HepG2 (cell line): ENCODE results near the gene RTEL1. TPM values are rescaled to one million over a fixed set of nuclear protein-coding genes. Genes with fewer than 3 reads are reported as not detected.

Experiments
- ATAD3A ChIP-seq: sonication (generic); formaldehyde crosslinking; IDR thresholded peaks from 2 replicates; pipeline ENCODE4 v1.4.0; 2020; ENCODE audit warnings: missing genetic modification reagents
- MED13 ChIP-seq: sonication (generic); formaldehyde crosslinking; IDR thresholded peaks from 2 replicates; pipeline ENCODE4 v1.5.0; 2020; ENCODE audit warnings: missing genetic modification reagents
- MXI1 ChIP-seq: IDR thresholded peaks from 3 replicates; pipeline ENCODE4 v1.6.1; 2012; ENCODE audit warnings: low read depth, low read length, inconsistent platforms, borderline replicate concordance
- POLR2AphosphoS2 ChIP-seq: IDR thresholded peaks from 2 replicates; pipeline ENCODE4 v1.6.1; 2011; ENCODE audit warnings: low read depth, low read length, improper control_type of control experiment
- RAD21 ChIP-seq: fragments of 450-650 bp; formaldehyde crosslinking; IDR thresholded peaks from 2 replicates; pipeline ENCODE4 v1.5.0; 2020; ENCODE audit warnings: mild to moderate bottlenecking
- REPIN1 ChIP-seq: sonication (generic); formaldehyde crosslinking; IDR thresholded peaks from 2 replicates; pipeline ENCODE4 v1.8.0; 2022; ENCODE audit warnings: missing genetic modification reagents, low read depth, mild to moderate bottlenecking, borderline replicate concordance
- SCMH1 ChIP-seq: sonication (generic); formaldehyde crosslinking; IDR thresholded peaks from 2 replicates; pipeline ENCODE4 v1.9.0; 2021; ENCODE audit warnings: missing genetic modification reagents, mild to moderate bottlenecking, borderline replicate concordance
- SOX13 ChIP-seq, 3 experiments: fragments of 450-650 bp in 1 of 3; sonication (generic) in 1 of 3; formaldehyde crosslinking in 1 of 3; IDR thresholded peaks in 2 of 3; conservative IDR thresholded peaks in 1 of 3; 2 replicates each; pipeline versions ENCODE4 v1.5.0 to v1.6.1; 2016 to 2020; ENCODE audit warnings: antibody characterized with exemption in 1 of 3, mild to moderate bottlenecking in 1 of 3, missing compliant biosample characterization in 1 of 3, missing genetic modification reagents in 1 of 3, moderate library complexity in 1 of 3
- ZNF326 ChIP-seq: sonication (generic); formaldehyde crosslinking; IDR thresholded peaks from 2 replicates; pipeline ENCODE4 v1.4.0; 2020; ENCODE audit warnings: missing genetic modification reagents, borderline replicate concordance
- ZNF337 ChIP-seq: sonication (generic); formaldehyde crosslinking; IDR thresholded peaks from 2 replicates; pipeline ENCODE4 v1.5.1; 2020; ENCODE audit warnings: missing genetic modification reagents, low read depth, mild to moderate bottlenecking, borderline replicate concordance
- ZNF564 ChIP-seq: sonication (generic); formaldehyde crosslinking; IDR thresholded peaks from 2 replicates; pipeline ENCODE4 v1.8.1; 2023; ENCODE audit warnings: mild to moderate bottlenecking, missing genetic modification reagents
- ZNF569 ChIP-seq: sonication (generic); formaldehyde crosslinking; IDR thresholded peaks from 2 replicates; pipeline ENCODE4 v1.5.0; 2020; ENCODE audit warnings: mild to moderate bottlenecking, missing genetic modification reagents, moderate library complexity, borderline replicate concordance
- polyA plus RNA-seq, 8 experiments: library from polyadenylated mRNA; depleted of rRNA in 3 of 8; stranded (reverse) in 7 of 8; unstranded in 1 of 8; fragments of >200 nt; fragmentation: Illumina TruSeq in 4 of 8; extraction: Trizol in 4 of 8; gene quantifications; 2 replicates each; pipeline versions ENCODE4 v1.2.1 to v1.2.3, GENCODE V29; 2011 to 2016; ENCODE audit warnings: low read depth in 4 of 8, missing spikeins in 1 of 8, mixed read lengths in 1 of 8; ENCODE audit not compliant: insufficient read depth in 1 of 8
- total RNA-seq, 5 experiments: library from RNA; depleted of rRNA; stranded (reverse); fragments of >200 nt; fragmentation: Illumina TruSeq; extraction: Trizol; gene quantifications; 2 replicates each; pipeline ENCODE4 v1.2.3, GENCODE V29; 2016; ENCODE audit warnings: low read depth in 1 of 5
- TF ChIP-seq, protein P1 (sequence below): sonication (generic); formaldehyde crosslinking; IDR thresholded peaks from 2 replicates; pipeline ENCODE4 v1.4.0; 2020; ENCODE audit warnings: missing genetic modification reagents
- TF ChIP-seq, protein P2 (sequence below): sonication (generic); formaldehyde crosslinking; IDR thresholded peaks from 2 replicates; pipeline ENCODE4 v1.4.0; 2020; ENCODE audit warnings: mild to moderate bottlenecking, missing genetic modification reagents, borderline replicate concordance
- TF ChIP-seq, protein P3 (sequence below): sonication (generic); formaldehyde crosslinking; IDR thresholded peaks from 2 replicates; pipeline ENCODE4 v1.8.0; 2022; ENCODE audit warnings: mild to moderate bottlenecking, missing genetic modification reagents, borderline replicate concordance
- TF ChIP-seq, protein P4 (sequence below): sonication (generic); formaldehyde crosslinking; IDR thresholded peaks from 2 replicates; pipeline ENCODE4 v1.5.0; 2020; ENCODE audit warnings: missing genetic modification reagents, mild to moderate bottlenecking, borderline replicate concordance
- TF ChIP-seq, protein P5 (sequence below): sonication (generic); formaldehyde crosslinking; IDR thresholded peaks from 2 replicates; pipeline ENCODE4 v1.8.0; 2022; ENCODE audit warnings: mild to moderate bottlenecking, missing genetic modification reagents; ENCODE audit not compliant: insufficient replicate concordance

Gene RTEL1
- total and polyA plus RNA-seq, 2 of the 13 experiments (the other 11 are each of a cell fraction or from before 2014, with no cell fraction given): 21.8 to 36.4 TPM

DNA sequence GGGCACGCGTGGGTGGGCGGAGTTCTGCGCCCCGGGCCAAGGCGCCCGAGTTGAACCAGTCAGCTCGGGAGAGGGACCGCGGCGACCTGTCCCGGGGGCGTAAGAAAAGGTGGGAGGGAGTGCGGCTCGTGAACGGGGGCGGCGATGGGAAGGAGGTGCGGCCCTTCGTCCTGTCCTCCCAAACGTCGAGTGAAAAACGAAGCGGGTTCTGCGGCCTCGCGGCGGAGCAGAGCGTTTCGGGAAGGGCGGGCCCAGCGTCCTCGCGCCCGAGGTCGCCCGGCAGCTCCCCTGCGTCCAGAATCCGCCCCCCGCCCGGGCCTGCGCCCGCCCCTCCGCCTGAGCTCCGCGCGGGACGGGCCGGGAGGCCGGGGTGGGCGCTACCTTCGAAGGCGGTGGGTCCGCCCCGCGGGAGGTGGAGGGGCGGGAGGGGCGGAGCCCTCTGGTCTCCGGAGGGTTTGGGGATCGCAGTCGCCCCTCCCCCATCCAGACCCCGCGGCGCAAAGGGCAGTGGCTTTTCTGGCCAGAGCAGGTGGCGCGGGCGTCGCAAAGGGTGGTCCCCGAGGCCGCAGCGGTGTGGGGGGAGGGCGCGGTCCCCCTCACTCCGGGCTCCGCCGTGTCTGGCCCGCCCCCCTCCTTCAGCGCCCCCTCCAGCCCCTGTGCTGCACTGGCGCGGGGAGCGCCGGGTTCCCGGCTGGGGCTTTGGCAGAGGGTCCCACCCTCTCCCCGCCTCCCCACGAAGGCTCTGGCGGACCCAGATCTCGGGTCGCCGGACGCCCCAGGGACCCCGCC is 5.7 kb upstream of the RTEL1 start (continued):
- TF ChIP-seq MXI1 (no peak; the same call in 2 of the 3 replicates), POLR2AphosphoS2 (no peak), ZNF569 (CRISPR knock-in tag) (0 out of 2 replicates have a peak, but pooled peaks have one; percentile 12), ZNF337 (no peak), ATAD3A (CRISPR knock-in tag) (no peak), ZNF326 (no peak), MED13 (CRISPR knock-in tag) (no peak), ZNF564 (CRISPR knock-in tag) (no peak), REPIN1 (CRISPR knock-in tag) (no peak; the same call in 1 of the 2 replicates), SCMH1 (no peak), RAD21 (CRISPR knock-in tag) (no peak), SOX13 (IDR thresholded peaks at IDR 0.05) (no peak), SOX13 (CRISPR knock-in tag; conservative IDR thresholded peaks at IDR 0.05 in 1 of 2, IDR thresholded peaks at IDR 0.05 in 1 of 2) (peak in 1 of 2 experiments; percentile 20; a peak in 1 of 4 replicates)
- TF ChIP-seq, protein P1, sequence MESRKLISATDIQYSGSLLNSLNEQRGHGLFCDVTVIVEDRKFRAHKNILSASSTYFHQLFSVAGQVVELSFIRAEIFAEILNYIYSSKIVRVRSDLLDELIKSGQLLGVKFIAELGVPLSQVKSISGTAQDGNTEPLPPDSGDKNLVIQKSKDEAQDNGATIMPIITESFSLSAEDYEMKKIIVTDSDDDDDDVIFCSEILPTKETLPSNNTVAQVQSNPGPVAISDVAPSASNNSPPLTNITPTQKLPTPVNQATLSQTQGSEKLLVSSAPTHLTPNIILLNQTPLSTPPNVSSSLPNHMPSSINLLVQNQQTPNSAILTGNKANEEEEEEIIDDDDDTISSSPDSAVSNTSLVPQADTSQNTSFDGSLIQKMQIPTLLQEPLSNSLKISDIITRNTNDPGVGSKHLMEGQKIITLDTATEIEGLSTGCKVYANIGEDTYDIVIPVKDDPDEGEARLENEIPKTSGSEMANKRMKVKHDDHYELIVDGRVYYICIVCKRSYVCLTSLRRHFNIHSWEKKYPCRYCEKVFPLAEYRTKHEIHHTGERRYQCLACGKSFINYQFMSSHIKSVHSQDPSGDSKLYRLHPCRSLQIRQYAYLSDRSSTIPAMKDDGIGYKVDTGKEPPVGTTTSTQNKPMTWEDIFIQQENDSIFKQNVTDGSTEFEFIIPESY (CRISPR knock-in tag): no peak
- TF ChIP-seq, protein P2, sequence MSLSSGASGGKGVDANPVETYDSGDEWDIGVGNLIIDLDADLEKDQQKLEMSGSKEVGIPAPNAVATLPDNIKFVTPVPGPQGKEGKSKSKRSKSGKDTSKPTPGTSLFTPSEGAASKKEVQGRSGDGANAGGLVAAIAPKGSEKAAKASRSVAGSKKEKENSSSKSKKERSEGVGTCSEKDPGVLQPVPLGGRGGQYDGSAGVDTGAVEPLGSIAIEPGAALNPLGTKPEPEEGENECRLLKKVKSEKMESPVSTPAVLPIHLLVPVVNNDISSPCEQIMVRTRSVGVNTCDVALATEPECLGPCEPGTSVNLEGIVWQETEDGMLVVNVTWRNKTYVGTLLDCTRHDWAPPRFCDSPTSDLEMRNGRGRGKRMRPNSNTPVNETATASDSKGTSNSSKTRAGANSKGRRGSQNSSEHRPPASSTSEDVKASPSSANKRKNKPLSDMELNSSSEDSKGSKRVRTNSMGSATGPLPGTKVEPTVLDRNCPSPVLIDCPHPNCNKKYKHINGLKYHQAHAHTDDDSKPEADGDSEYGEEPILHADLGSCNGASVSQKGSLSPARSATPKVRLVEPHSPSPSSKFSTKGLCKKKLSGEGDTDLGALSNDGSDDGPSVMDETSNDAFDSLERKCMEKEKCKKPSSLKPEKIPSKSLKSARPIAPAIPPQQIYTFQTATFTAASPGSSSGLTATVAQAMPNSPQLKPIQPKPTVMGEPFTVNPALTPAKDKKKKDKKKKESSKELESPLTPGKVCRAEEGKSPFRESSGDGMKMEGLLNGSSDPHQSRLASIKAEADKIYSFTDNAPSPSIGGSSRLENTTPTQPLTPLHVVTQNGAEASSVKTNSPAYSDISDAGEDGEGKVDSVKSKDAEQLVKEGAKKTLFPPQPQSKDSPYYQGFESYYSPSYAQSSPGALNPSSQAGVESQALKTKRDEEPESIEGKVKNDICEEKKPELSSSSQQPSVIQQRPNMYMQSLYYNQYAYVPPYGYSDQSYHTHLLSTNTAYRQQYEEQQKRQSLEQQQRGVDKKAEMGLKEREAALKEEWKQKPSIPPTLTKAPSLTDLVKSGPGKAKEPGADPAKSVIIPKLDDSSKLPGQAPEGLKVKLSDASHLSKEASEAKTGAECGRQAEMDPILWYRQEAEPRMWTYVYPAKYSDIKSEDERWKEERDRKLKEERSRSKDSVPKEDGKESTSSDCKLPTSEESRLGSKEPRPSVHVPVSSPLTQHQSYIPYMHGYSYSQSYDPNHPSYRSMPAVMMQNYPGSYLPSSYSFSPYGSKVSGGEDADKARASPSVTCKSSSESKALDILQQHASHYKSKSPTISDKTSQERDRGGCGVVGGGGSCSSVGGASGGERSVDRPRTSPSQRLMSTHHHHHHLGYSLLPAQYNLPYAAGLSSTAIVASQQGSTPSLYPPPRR (CRISPR knock-in tag): no peak
- TF ChIP-seq, protein P3, sequence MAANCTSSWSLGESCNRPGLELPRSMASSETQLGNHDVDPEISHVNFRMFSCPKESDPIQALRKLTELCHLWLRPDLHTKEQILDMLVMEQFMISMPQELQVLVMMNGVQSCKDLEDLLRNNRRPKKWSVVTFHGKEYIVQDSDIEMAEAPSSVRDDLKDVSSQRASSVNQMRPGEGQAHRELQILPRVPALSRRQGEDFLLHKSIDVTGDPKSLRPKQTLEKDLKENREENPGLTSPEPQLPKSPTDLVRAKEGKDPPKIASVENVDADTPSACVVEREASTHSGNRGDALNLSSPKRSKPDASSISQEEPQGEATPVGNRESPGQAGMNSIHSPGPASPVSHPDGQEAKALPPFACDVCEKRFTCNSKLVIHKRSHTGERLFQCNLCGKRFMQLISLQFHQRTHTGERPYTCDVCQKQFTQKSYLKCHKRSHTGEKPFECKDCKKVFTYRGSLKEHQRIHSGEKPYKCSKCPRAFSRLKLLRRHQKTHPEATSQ (CRISPR knock-in tag): peak; percentile 57; the same call in 1 of the 2 replicates
- TF ChIP-seq, protein P4, sequence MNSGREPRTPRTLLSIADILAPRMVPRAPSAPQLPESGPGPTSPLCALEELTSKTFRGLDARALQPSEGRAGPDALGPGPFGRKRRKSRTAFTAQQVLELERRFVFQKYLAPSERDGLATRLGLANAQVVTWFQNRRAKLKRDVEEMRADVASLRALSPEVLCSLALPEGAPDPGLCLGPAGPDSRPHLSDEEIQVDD: no peak
- TF ChIP-seq, protein P5, sequence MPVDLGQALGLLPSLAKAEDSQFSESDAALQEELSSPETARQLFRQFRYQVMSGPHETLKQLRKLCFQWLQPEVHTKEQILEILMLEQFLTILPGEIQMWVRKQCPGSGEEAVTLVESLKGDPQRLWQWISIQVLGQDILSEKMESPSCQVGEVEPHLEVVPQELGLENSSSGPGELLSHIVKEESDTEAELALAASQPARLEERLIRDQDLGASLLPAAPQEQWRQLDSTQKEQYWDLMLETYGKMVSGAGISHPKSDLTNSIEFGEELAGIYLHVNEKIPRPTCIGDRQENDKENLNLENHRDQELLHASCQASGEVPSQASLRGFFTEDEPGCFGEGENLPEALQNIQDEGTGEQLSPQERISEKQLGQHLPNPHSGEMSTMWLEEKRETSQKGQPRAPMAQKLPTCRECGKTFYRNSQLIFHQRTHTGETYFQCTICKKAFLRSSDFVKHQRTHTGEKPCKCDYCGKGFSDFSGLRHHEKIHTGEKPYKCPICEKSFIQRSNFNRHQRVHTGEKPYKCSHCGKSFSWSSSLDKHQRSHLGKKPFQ (CRISPR knock-in tag): no peak
